ENCODE results near the gene QSOX2. TPM values are rescaled to one million over a fixed set of nuclear protein-coding genes. Genes with fewer than 3 reads are reported as not detected.

QSOX2 gene
- total RNA-seq, 4 donors from 2014 or later: 10.2 to 15.8 (median 12.1) TPM

DNA sequence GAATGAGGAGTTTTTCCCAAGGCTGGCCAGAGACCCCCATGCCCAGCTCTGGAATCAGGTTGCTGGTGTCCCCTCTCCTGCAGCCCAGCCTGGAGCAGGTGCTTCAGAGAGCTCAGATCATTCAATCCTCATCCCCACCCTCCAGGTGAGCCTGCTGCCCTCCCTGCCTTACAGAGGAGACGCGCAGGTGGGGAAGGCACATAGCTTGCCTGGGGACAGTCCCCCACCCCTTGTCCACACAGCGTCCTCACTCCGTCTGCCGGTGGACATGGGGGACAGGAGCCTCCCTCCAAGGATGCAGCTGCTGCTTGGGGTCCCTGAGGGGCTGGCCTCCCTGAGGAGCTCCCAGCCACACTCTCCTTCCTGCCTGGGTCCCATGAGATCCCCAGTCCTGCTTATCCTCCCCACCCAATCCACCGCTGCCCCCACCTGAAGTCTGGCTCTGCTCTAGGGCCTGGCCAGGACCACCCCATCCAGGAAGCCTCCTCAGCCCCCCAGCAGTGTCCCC lies 17.1 kb upstream of the QSOX2 start:
- Histone ChIP-seq H3K27ac (no peak overlapping the region), H3K9me3 (no peaks in the 10 kb centered on the region), H3K4me3 (no peak overlapping the region), H3K36me3 (no peaks in the 10 kb centered on the region), H3K27me3 (peaks cover 9% of the 10 kb centered on the region), H3K4me1 (peaks cover 10% of the 10 kb centered on the region)
- 98% methylated on average over 4 of the region's 6 CpGs for WGBS
- TF ChIP-seq POLR2A (IDR thresholded peaks at IDR 0.05) (no peak), POLR2AphosphoS5 (IDR thresholded peaks at IDR 0.05) (no peak), EP300 (IDR thresholded peaks at IDR 0.05) (no peak)
- TF ChIP-seq, protein P1, sequence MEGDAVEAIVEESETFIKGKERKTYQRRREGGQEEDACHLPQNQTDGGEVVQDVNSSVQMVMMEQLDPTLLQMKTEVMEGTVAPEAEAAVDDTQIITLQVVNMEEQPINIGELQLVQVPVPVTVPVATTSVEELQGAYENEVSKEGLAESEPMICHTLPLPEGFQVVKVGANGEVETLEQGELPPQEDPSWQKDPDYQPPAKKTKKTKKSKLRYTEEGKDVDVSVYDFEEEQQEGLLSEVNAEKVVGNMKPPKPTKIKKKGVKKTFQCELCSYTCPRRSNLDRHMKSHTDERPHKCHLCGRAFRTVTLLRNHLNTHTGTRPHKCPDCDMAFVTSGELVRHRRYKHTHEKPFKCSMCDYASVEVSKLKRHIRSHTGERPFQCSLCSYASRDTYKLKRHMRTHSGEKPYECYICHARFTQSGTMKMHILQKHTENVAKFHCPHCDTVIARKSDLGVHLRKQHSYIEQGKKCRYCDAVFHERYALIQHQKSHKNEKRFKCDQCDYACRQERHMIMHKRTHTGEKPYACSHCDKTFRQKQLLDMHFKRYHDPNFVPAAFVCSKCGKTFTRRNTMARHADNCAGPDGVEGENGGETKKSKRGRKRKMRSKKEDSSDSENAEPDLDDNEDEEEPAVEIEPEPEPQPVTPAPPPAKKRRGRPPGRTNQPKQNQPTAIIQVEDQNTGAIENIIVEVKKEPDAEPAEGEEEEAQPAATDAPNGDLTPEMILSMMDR (IDR thresholded peaks at IDR 0.05): no peak
- DNase-seq (ENCODE audit: low spot score in 2 of 2): no peak

DNA sequence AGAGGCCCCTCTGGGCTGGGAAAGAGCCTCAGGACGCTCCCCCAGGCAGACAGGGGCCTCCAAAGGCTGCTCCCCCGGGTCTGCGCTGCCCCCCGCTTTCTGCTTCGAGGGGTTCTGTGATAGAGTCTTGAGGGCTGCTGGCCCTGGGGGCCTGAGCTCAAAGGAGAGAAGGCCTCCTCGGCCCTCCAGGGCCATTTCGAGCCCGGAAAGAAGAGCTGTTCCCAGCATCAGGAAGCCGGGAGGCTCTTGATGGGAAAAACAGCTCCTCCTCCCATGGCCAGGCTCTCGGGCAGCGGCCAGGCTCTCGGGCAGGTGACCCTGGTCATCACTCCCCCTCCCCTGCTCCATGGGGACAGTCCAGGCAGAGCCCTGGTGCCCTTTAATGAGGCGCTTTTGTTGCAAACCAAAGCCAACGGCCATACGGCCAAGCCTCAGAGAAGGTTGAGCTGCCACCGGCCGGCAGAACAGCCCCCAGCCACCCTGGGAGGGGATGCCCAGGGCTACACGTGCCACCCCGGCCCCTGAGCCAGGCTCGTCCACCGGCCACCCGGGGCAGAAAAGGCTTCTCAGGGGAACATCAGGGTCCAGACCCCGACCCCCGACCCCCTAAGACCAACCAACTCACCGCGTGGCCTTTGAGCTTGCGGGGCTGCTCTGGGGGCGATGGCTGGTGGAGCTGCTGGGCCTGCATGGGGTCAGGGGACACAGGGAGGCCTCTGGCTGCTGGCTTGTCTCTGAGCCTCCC lies 16.2 kb upstream of the QSOX2 start:
- Histone ChIP-seq H3K27ac (no peak overlapping the region), H3K4me1 (peaks cover under 1% of the 10 kb centered on the region), H3K4me3 (no peak overlapping the region), H3K36me3 (no peaks in the 10 kb centered on the region), H3K27me3 (peaks cover 12% of the 10 kb centered on the region), H3K9me3 (no peaks in the 10 kb centered on the region)
- WGBS: 92% methylated on average over 5 of the region's 28 CpGs
- no peak for TF ChIP-seq POLR2AphosphoS5 (IDR thresholded peaks at IDR 0.05)
- TF ChIP-seq EP300 (IDR thresholded peaks at IDR 0.05): no peak
- no peak for TF ChIP-seq POLR2A (IDR thresholded peaks at IDR 0.05)
- TF ChIP-seq, protein P1 (IDR thresholded peaks at IDR 0.05): no peak
- DNase-seq (ENCODE audit: low spot score in 2 of 2): no peak

DNA sequence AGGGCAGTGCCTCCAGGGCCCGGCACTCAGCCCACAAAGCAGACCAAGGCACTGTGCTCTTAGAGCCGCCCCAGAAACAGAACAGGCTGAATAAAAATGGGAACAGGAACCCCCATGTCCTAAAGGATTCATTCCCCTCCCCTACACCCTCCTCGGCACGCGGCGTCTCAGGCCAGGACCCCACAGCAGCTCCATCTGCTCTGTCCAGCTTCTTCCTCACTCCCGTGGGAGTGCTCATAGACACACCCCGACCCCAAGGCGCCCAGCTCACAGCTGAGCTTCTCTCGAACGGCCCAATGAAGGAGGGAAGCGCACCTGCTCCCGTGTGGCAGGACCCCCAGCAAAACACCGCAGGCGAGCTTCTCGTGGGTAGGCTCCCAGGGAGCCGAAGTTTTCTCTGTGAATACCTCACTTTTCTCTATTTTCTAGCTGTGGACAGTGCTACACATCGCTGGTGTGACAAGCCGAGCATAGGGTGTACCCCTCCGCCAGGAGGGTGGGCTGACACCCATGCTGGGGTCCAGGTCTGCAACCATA lies 15.4 kb upstream of the QSOX2 start:
- Histone ChIP-seq H3K27ac (no peak overlapping the region), H3K4me3 (no peak overlapping the region), H3K9me3 (no peaks in the 10 kb centered on the region), H3K27me3 (peaks cover 14% of the 10 kb centered on the region), H3K36me3 (no peaks in the 10 kb centered on the region), H3K4me1 (no peaks in the 10 kb centered on the region)
- TF ChIP-seq POLR2A (IDR thresholded peaks at IDR 0.05): no peak
- no peak for TF ChIP-seq POLR2AphosphoS5 (IDR thresholded peaks at IDR 0.05)
- TF ChIP-seq, protein P1 (IDR thresholded peaks at IDR 0.05): no peak
- no peak for TF ChIP-seq EP300 (IDR thresholded peaks at IDR 0.05)
- no peak for DNase-seq (ENCODE audit: low spot score in 2 of 2)
- WGBS: 76% methylated on average over 18 of the region's 20 CpGs

DNA sequence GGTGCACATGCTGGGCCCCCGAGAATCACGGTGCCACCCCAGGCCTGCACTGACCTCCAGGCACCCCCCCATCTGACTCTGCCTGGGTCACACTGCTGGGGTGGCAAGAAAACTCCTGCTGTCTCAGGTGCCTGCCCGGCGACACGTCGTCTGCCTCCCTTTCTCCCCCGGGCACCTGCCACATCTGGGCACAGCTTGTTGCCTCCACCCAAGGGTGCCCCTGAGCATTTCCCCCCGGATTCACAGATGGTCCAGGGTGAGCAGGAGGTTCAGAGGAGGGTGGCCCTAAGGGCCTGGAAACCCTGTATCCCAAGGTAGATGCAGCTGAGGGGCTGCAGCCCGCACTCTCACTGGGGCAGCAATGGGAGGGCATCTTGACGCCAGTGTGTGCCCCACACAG lies 14.9 kb upstream of the QSOX2 start:
- Histone ChIP-seq H3K36me3 (no peaks in the 10 kb centered on the region), H3K4me3 (no peak overlapping the region), H3K27ac (no peak overlapping the region), H3K27me3 (peaks cover 19% of the 10 kb centered on the region), H3K4me1 (no peaks in the 10 kb centered on the region), H3K9me3 (no peaks in the 10 kb centered on the region)
- DNase-seq (ENCODE audit: low spot score in 2 of 2): no peak
- WGBS: 86% methylated on average over 6 of the region's 10 CpGs
- TF ChIP-seq POLR2A (IDR thresholded peaks at IDR 0.05): no peak
- TF ChIP-seq EP300 (IDR thresholded peaks at IDR 0.05): no peak
- TF ChIP-seq, protein P1 (IDR thresholded peaks at IDR 0.05): no peak
- no peak for TF ChIP-seq POLR2AphosphoS5 (IDR thresholded peaks at IDR 0.05)

DNA sequence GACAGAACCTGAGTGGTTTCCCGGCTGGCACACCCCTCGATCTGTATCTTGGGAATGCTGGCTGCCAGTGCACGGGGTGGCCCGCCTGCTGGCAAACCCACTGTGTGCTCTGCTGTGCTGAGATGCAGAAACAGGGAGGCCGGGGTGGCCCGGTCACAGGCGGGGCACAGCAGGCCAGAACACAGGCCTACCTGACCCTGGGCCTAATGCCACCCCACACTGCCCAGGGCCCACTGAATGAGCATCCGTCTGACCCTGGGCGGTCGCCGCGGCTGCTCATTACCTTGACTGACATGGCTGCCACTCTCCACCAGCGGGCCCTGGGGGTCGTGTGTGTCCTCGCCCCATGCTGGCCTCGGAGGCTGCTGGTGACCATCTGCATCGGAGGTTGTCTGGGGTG lies 14.2 kb upstream of the QSOX2 start:
- 90% methylated on average over 2 of the region's 17 CpGs for WGBS
- no peak for DNase-seq (ENCODE audit: low spot score in 2 of 2)
- TF ChIP-seq EP300 (IDR thresholded peaks at IDR 0.05) (no peak), POLR2AphosphoS5 (IDR thresholded peaks at IDR 0.05) (no peak), POLR2A (IDR thresholded peaks at IDR 0.05) (no peak)
- TF ChIP-seq, protein P1 (IDR thresholded peaks at IDR 0.05): no peak
- H3K36me3 ChIP-seq: no peaks in the 10 kb centered on the region
- peaks cover 2% of the 10 kb centered on the region for H3K4me1 ChIP-seq
- peaks cover 25% of the 10 kb centered on the region for H3K27me3 ChIP-seq
- no peak overlapping the region for H3K27ac ChIP-seq
- no peaks in the 10 kb centered on the region for H3K9me3 ChIP-seq
- H3K4me3 ChIP-seq: no peak overlapping the region

All from suprapubic skin (tissue), 4 donors.